GM21825 (cell line): Measurements from ENCODE around the gene TLCD2.
"Not testable (repeated sequence)": the region's sequence is repeated elsewhere in the genome, so short reads cannot be mapped to it uniquely, and the experiment has no call there.

Source experiments
- ATAC-seq: cut with Tn5 transposase; IDR thresholded peaks from one replicate; pipeline ENCODE4 v1.9.1; 2021; ENCODE audit warnings: mild to moderate bottlenecking, moderate library complexity; ENCODE audit not compliant: unreplicated experiment

Gene TLCD2

GRCh38 chr17:1695365-1695764 lies 14.8 kb downstream of the TLCD2 start:
- no peak for ATAC-seq

- ATAC-seq = no peak
Observed at GRCh38 chr17:1693339-1693738, 16.8 kb downstream of the TLCD2 start.

- no peak for ATAC-seq
Observed at GRCh38 chr17:1690544-1691221, 19.5 kb downstream of the TLCD2 start.

- not testable (repeated sequence) for ATAC-seq
Observed at GRCh38 chr17:1688405-1688804, 21.8 kb downstream of the TLCD2 start.

- ATAC-seq = no peak
Observed at GRCh38 chr17:1686086-1686485, 24.1 kb downstream of the TLCD2 start.

GRCh38 chr17:1684378-1685189 lies 25.6 kb downstream of the TLCD2 start, which contains the start of gene PRPF8:
Gene PRPF8, minus strand, starts transcription at chr17:1684867. Its CDS starts 296 bp downstream, at chr17:1684571.
- peak; percentile 97 for ATAC-seq

GRCh38 chr17:1683459-1683858 lies 26.7 kb downstream of the TLCD2 start:
- ATAC-seq = no peak

GRCh38 chr17:1676401-1676800 lies 33.8 kb downstream of the TLCD2 start:
- no peak for ATAC-seq

GRCh38 chr17:1673041-1673785 lies 37.0 kb downstream of the TLCD2 start:
- ATAC-seq = no peak

GRCh38 chr17:1663934-1664333 lies 46.2 kb downstream of the TLCD2 start:
- not testable (repeated sequence) for ATAC-seq

- no peak for ATAC-seq
Observed at GRCh38 chr17:1661045-1661444, 49.1 kb downstream of the TLCD2 start.

GRCh38 chr17:1658100-1658499 lies 52.1 kb downstream of the TLCD2 start:
- no peak for ATAC-seq

GRCh38 chr17:1653735-1654134 lies 56.4 kb downstream of the TLCD2 start:
- no peak for ATAC-seq

GRCh38 chr17:1652794-1653193 lies 57.4 kb downstream of the TLCD2 start:
- not testable (repeated sequence) for ATAC-seq
